ENCODE results near the gene CCNT2. TPM values are rescaled to one million over a fixed set of nuclear protein-coding genes. Genes with fewer than 3 reads are reported as not detected.

The CCNT2 gene
- total RNA-seq (2014; rRNA removed; shearing (Covaris generic)) = 15.0 and 15.7 TPM in 2 replicates
- polyA plus RNA-seq (2016; fragmentation: Nextera tagmentation; extraction: Ambion mirVana) = 15.5 and 16.6 TPM in 2 replicates

DNA sequence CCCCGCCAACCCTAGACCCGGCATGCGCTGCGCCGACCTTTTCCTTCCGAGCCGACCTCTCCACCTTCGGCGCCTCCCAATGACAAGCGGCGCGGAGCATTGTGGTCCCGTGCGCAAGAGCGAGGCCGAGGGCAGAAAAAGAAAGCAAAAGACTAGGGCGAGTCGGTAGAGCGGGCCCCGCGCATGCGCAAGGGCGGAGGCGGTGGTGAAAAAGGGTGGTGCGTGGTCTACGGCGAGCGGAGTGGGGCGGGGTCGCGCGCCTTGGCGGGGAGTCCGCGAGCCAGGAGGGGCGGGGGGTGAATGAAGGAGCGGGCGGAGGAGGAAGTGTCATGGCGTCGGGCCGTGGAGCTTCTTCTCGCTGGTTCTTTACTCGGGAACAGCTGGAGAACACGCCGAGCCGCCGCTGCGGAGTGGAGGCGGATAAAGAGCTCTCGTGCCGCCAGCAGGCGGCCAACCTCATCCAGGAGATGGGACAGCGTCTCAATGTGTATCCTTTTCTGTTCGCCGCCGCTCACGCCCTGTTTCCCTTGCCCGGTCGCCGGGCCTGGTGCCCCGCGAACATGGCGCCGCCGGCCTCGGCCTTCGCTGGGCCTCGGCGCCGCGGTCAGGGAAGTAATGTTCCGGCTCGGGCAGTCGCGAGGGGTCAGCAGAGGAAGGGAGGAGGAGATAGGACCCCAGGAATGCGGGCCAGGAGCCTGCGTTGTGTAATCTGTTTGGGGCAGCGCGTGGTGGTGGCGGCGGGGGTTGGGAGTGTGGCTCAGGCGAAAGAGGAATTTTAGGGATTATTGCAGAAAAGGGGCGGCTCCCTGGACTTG is at the start of gene CCNT2:
TSS of gene CCNT2 (plus strand) at position 297 of the 815 bp plus-strand sequence. CDS start at position 330, 33 bp downstream.
- H3F3A ChIP-seq (ENCODE audit: insufficient read depth) = peaks cover 18% of the 10 kb centered on the region

DNA sequence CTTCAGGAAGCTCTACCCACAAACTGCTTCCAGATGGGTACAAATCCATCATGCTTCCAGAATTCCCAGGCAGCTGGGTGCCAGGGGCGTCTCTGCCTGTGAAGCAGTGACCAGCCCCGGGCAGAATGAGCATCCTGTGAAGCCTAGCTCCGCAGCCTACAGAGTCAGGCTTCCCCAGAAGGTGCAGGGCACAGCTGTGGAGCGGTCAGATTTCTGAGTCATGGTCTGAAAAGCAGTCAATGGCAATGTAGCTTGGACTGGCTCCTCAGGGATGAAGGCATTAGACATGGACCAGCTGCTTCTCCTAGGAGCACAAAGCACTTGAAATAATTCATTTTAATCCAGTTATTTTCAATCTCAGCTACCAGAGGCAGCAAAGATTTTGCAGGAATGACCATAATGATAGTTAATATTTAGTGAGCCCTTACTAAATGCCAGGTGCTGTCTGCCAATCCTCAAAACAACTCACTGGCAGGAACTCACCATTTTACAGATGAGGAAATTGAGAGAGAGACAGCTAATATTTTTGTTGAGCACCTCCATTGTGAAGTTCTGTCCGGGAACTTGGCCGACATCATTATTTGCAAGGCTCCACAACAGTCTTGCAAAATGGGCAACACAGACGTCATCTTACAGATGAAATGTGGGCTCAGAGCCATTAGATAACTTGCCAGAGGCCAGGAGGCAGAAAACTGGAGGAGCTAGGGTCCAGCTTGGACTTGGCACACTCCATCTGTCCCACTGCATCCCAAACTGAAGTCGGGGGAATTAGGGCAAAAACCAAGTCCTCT is 48.5 kb upstream of the CCNT2 start:
- Histone ChIP-seq H3K27me3 (replicated peaks; ENCODE audit: insufficient read depth) (no peaks in the 10 kb centered on the region), H3F3A (ENCODE audit: insufficient read depth) (no peaks in the 10 kb centered on the region), H3K9ac (no peak overlapping the region), H3K27ac (no peak overlapping the region), H3K9me2 (ENCODE audit: insufficient read depth) (no peaks in the 10 kb centered on the region), H3K4me3 (no peak overlapping the region), H2AFZ (no peak overlapping the region), H3K9me3 (ENCODE audit: low read depth) (no peaks in the 10 kb centered on the region), H3K79me2 (ENCODE audit: insufficient read depth) (no peaks in the 10 kb centered on the region), H4K20me1 (ENCODE audit: insufficient read depth) (no peaks in the 10 kb centered on the region), H3K4me1 (ENCODE audit: insufficient read depth) (peaks cover 10% of the 10 kb centered on the region), H3K36me3 (ENCODE audit: low read depth) (no peaks in the 10 kb centered on the region), H3K4me2 (ENCODE audit: unreplicated experiment) (no peak overlapping the region)
- 36 to 44% methylated on average over 8 of the region's 8 CpGs for WGBS, 2 experiments (ENCODE audit: low coverage in 1 of 2, low lambda C conversion rate in 2 of 2, missing lambda C conversion rate in 2 of 2)
- DNase-seq = peak; percentile 9
- in situ Hi-C loops (cut with MboI) = no loop called here
- TF ChIP-seq EZH2 (IDR thresholded peaks at IDR 0.05; ENCODE audit: insufficient read depth, poor library complexity, severe bottlenecking) (no peak), EZH2phosphoT487 (IDR thresholded peaks at IDR 0.05; ENCODE audit: insufficient read depth, low read depth) (no peak)

More for the DNA sequence above, at the start of gene CCNT2:
- Histone ChIP-seq H3K4me2 (ENCODE audit: unreplicated experiment) (peak within 1 kb of the TSS; percentile 98), H3K4me3 (peak within 1 kb of the TSS; percentile 94), H2AFZ (peak within 1 kb of the TSS; percentile 100), H3K27me3 (replicated peaks; ENCODE audit: insufficient read depth) (no peaks in the 10 kb centered on the region), H3K9me2 (ENCODE audit: insufficient read depth) (no peaks in the 10 kb centered on the region), H3K9ac (peak within 1 kb of the TSS; percentile 98), H3K36me3 (ENCODE audit: low read depth) (no peaks in the 10 kb centered on the region), H3K4me1 (ENCODE audit: insufficient read depth) (peaks cover 21% of the 10 kb centered on the region), H3K9me3 (ENCODE audit: low read depth) (no peaks in the 10 kb centered on the region), H4K20me1 (ENCODE audit: insufficient read depth) (peaks cover 27% of the 10 kb centered on the region), H3K27ac (peak within 1 kb of the TSS; percentile 95), H3K79me2 (ENCODE audit: insufficient read depth) (peaks cover 50% of the 10 kb centered on the region)
- WGBS, 2 experiments (ENCODE audit: low coverage in 1 of 2, low lambda C conversion rate in 2 of 2, missing lambda C conversion rate in 2 of 2) = 1% methylated on average over 71 to 82 of the region's 83 CpGs
- peak; percentile 100 for DNase-seq
- in situ Hi-C loops (cut with MboI) = no loop called here
- TF ChIP-seq EZH2 (IDR thresholded peaks at IDR 0.05; ENCODE audit: insufficient read depth, poor library complexity, severe bottlenecking) (no peak), EZH2phosphoT487 (IDR thresholded peaks at IDR 0.05; ENCODE audit: insufficient read depth, low read depth) (no peak)

DNA sequence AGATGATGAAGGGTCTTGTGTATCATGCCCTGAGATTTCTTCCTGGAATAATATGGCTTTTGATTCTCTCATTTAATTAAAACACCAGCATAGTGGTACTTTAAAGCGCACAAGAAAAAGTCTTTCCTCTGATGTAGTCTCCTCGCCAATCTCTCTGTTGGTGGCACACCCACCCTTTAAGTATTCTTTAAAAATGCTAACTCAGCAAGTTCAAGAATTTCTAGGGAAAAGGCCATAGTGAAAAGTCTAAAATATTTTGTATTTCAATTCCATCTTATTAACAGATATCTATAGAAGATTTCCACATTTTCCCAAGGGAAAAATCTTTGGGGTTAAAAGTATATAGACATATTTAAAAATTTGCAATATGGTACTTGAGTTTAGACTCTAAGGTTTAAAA is 45.5 kb upstream of the CCNT2 start:
- Histone ChIP-seq H3K4me2 (ENCODE audit: unreplicated experiment) (no peak overlapping the region), H3K9me3 (ENCODE audit: low read depth) (no peaks in the 10 kb centered on the region), H3F3A (ENCODE audit: insufficient read depth) (no peaks in the 10 kb centered on the region), H4K20me1 (ENCODE audit: insufficient read depth) (no peaks in the 10 kb centered on the region), H3K79me2 (ENCODE audit: insufficient read depth) (no peaks in the 10 kb centered on the region), H2AFZ (no peak overlapping the region), H3K27me3 (replicated peaks; ENCODE audit: insufficient read depth) (no peaks in the 10 kb centered on the region), H3K27ac (no peak overlapping the region), H3K4me1 (ENCODE audit: insufficient read depth) (no peaks in the 10 kb centered on the region), H3K9me2 (ENCODE audit: insufficient read depth) (no peaks in the 10 kb centered on the region), H3K4me3 (no peak overlapping the region), H3K36me3 (ENCODE audit: low read depth) (no peaks in the 10 kb centered on the region), H3K9ac (no peak overlapping the region)
- 52 to 57% methylated on average over 2 of the region's 2 CpGs for WGBS, 2 experiments (ENCODE audit: low coverage in 1 of 2, low lambda C conversion rate in 2 of 2, missing lambda C conversion rate in 2 of 2)
- TF ChIP-seq EZH2 (IDR thresholded peaks at IDR 0.05; ENCODE audit: insufficient read depth, poor library complexity, severe bottlenecking) = no peak
- no peak for TF ChIP-seq EZH2phosphoT487 (IDR thresholded peaks at IDR 0.05; ENCODE audit: insufficient read depth, low read depth)
- DNase-seq = no peak
- in situ Hi-C loops (cut with MboI) = no loop called here

DNA sequence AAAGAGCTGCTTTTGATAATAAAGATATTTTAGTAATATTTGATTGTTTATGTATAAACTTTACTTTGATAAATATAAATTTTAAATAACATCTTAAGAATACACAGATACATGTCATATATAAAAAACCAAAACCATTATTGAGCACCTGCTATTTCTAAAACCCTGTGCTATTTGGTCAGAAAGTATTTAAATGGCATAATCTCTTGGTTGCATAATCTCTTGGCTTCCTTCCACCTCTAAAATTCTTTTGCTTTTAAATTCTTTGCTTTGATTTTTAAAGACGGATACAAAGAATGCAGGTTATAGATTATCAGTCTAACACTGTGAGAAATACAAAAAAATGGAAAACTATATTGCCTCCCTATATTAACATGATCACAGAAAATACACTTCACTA is 43.3 kb upstream of the CCNT2 start:
- H3K9me2 ChIP-seq (ENCODE audit: insufficient read depth) = no peaks in the 10 kb centered on the region
- H2AFZ ChIP-seq = no peak overlapping the region
- H3K27me3 ChIP-seq (replicated peaks; ENCODE audit: insufficient read depth) = no peaks in the 10 kb centered on the region
- no peak overlapping the region for H3K4me3 ChIP-seq
- no peak overlapping the region for H3K9ac ChIP-seq
- H3K4me1 ChIP-seq (ENCODE audit: insufficient read depth) = no peaks in the 10 kb centered on the region
- in situ Hi-C loops (cut with MboI) = loop anchor here (25.0 kb wide), 2 partner anchors 763 to 963 kb away; no protein-coding TSS in a partner anchor
- DNase-seq = no peak
- no peaks in the 10 kb centered on the region for H3K79me2 ChIP-seq (ENCODE audit: insufficient read depth)
- no peaks in the 10 kb centered on the region for H3F3A ChIP-seq (ENCODE audit: insufficient read depth)
- H3K4me2 ChIP-seq (ENCODE audit: unreplicated experiment) = no peak overlapping the region
- no peaks in the 10 kb centered on the region for H3K9me3 ChIP-seq (ENCODE audit: low read depth)
- TF ChIP-seq EZH2phosphoT487 (IDR thresholded peaks at IDR 0.05; ENCODE audit: insufficient read depth, low read depth) (no peak), EZH2 (IDR thresholded peaks at IDR 0.05; ENCODE audit: insufficient read depth, poor library complexity, severe bottlenecking) (no peak)
- WGBS, 2 experiments (ENCODE audit: low coverage in 1 of 2, low lambda C conversion rate in 2 of 2, missing lambda C conversion rate in 2 of 2) = 6 to 7% methylated on average over 1 of the region's 1 CpG
- no peaks in the 10 kb centered on the region for H3K36me3 ChIP-seq (ENCODE audit: low read depth)
- H3K27ac ChIP-seq = no peak overlapping the region
- H4K20me1 ChIP-seq (ENCODE audit: insufficient read depth) = no peaks in the 10 kb centered on the region
